SK-N-SH treated with all-trans-retinoic acid at 6 μM for 48 hours (cell line): ENCODE measurements around the gene PCP4L1.

ENCODE experiments used
- ARNTL ChIP-seq: fragments of 450-650 bp; formaldehyde crosslinking; IDR thresholded peaks from 2 replicates; pipeline ENCODE4 v1.5.0; 2020; ENCODE audit warnings: low read depth, mild to moderate bottlenecking, moderate library complexity, borderline replicate concordance
- ESRRG ChIP-seq: fragments of 250-450 bp; sonication (Bioruptor Pico); IDR thresholded peaks from 2 replicates; pipeline ENCODE4 v1.6.1; 2021; ENCODE audit warnings: mild to moderate bottlenecking
- GLIS3 ChIP-seq: fragments of 250-450 bp; sonication (Bioruptor Pico); IDR thresholded peaks from 2 replicates; pipeline ENCODE4 v1.5.0; 2020; ENCODE audit warnings: mild to moderate bottlenecking, moderate library complexity
- RARB ChIP-seq: fragments of 250-450 bp; sonication (Bioruptor Pico); IDR thresholded peaks from 2 replicates; pipeline ENCODE4 v1.8.0; 2021; ENCODE audit warnings: mild to moderate bottlenecking, moderate library complexity
- TCF4 ChIP-seq: fragments of 250-450 bp; sonication (Bioruptor Pico); IDR thresholded peaks from 2 replicates; pipeline ENCODE4 v1.8.0; 2021; ENCODE audit warnings: mild to moderate bottlenecking, moderate library complexity, borderline replicate concordance
- ZC3H10 ChIP-seq: fragments of 250-450 bp; sonication (Bioruptor Pico); IDR thresholded peaks from 2 replicates; pipeline ENCODE4 v1.5.1; 2021; ENCODE audit warnings: mild to moderate bottlenecking, moderate library complexity
- ZFP3 ChIP-seq: fragments of 250-450 bp; sonication (Bioruptor Pico); IDR thresholded peaks from 2 replicates; pipeline ENCODE4 v1.5.0; 2020; ENCODE audit warnings: mild to moderate bottlenecking, moderate library complexity
- ZFP30 ChIP-seq: fragments of 450-650 bp; formaldehyde crosslinking; IDR thresholded peaks from 2 replicates; pipeline ENCODE4 v1.5.0; 2022; ENCODE audit warnings: mild to moderate bottlenecking, moderate library complexity
- TF ChIP-seq, protein P1 (sequence below): fragments of 250-450 bp; sonication (Bioruptor Pico); IDR thresholded peaks from 2 replicates; pipeline ENCODE4 v1.8.0; 2021; ENCODE audit warnings: low read depth, mild to moderate bottlenecking, moderate library complexity, borderline replicate concordance
- TF ChIP-seq, protein P2 (sequence below): fragments of 250-450 bp; sonication (Bioruptor Pico); IDR thresholded peaks from 2 replicates; pipeline ENCODE4 v1.8.0; 2020; ENCODE audit warnings: mild to moderate bottlenecking, moderate library complexity, borderline replicate concordance
- TF ChIP-seq, protein P3 (sequence below): fragments of 250-450 bp; sonication (Bioruptor Pico); IDR thresholded peaks from 2 replicates; pipeline ENCODE4 v1.5.1; 2020; ENCODE audit warnings: low read depth, mild to moderate bottlenecking, moderate library complexity
- TF ChIP-seq, protein P4 (sequence below): fragments of 250-450 bp; sonication (Bioruptor Pico); IDR thresholded peaks from 2 replicates; pipeline ENCODE4 v1.5.0; 2020; ENCODE audit warnings: mild to moderate bottlenecking, moderate library complexity

DNA sequence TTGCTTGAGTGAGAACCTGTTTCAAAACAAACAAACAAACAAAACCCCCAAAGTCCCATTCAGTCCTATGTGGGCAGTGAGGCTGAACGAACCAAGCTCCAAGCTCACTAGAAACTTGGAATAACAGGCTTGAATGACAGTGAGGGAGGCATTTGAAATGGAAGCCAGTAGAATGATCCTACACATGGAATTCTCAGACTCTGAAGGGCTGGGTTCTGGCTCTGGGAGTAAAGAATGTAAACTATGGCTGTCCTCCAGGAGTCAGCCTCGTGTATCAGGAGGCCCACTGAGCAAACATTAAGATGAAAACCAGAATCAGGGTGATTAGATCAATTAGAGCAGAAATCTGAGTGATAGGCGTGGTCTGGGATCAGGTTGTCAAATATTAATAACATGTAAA lies 14.9 kb downstream of the PCP4L1 start:
- TF ChIP-seq, protein P1, sequence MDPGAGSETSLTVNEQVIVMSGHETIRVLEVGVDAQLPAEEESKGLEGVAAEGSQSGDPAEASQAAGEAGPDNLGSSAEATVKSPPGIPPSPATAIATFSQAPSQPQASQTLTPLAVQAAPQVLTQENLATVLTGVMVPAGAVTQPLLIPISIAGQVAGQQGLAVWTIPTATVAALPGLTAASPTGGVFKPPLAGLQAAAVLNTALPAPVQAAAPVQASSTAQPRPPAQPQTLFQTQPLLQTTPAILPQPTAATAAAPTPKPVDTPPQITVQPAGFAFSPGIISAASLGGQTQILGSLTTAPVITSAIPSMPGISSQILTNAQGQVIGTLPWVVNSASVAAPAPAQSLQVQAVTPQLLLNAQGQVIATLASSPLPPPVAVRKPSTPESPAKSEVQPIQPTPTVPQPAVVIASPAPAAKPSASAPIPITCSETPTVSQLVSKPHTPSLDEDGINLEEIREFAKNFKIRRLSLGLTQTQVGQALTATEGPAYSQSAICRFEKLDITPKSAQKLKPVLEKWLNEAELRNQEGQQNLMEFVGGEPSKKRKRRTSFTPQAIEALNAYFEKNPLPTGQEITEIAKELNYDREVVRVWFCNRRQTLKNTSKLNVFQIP (CRISPR knock-in tag) = no peak
- TF ChIP-seq, protein P2, sequence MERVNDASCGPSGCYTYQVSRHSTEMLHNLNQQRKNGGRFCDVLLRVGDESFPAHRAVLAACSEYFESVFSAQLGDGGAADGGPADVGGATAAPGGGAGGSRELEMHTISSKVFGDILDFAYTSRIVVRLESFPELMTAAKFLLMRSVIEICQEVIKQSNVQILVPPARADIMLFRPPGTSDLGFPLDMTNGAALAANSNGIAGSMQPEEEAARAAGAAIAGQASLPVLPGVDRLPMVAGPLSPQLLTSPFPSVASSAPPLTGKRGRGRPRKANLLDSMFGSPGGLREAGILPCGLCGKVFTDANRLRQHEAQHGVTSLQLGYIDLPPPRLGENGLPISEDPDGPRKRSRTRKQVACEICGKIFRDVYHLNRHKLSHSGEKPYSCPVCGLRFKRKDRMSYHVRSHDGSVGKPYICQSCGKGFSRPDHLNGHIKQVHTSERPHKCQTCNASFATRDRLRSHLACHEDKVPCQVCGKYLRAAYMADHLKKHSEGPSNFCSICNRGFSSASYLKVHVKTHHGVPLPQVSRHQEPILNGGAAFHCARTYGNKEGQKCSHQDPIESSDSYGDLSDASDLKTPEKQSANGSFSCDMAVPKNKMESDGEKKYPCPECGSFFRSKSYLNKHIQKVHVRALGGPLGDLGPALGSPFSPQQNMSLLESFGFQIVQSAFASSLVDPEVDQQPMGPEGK (CRISPR knock-in tag) = no peak
- TF ChIP-seq, protein P3, sequence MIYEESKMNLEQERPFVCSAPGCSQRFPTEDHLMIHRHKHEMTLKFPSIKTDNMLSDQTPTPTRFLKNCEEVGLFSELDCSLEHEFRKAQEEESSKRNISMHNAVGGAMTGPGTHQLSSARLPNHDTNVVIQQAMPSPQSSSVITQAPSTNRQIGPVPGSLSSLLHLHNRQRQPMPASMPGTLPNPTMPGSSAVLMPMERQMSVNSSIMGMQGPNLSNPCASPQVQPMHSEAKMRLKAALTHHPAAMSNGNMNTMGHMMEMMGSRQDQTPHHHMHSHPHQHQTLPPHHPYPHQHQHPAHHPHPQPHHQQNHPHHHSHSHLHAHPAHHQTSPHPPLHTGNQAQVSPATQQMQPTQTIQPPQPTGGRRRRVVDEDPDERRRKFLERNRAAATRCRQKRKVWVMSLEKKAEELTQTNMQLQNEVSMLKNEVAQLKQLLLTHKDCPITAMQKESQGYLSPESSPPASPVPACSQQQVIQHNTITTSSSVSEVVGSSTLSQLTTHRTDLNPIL (CRISPR knock-in tag) = no peak
- TF ChIP-seq RARB (CRISPR knock-in tag) = no peak
- no peak for TF ChIP-seq TCF4 (CRISPR knock-in tag)
- TF ChIP-seq GLIS3 = no peak
- TF ChIP-seq, protein P4, sequence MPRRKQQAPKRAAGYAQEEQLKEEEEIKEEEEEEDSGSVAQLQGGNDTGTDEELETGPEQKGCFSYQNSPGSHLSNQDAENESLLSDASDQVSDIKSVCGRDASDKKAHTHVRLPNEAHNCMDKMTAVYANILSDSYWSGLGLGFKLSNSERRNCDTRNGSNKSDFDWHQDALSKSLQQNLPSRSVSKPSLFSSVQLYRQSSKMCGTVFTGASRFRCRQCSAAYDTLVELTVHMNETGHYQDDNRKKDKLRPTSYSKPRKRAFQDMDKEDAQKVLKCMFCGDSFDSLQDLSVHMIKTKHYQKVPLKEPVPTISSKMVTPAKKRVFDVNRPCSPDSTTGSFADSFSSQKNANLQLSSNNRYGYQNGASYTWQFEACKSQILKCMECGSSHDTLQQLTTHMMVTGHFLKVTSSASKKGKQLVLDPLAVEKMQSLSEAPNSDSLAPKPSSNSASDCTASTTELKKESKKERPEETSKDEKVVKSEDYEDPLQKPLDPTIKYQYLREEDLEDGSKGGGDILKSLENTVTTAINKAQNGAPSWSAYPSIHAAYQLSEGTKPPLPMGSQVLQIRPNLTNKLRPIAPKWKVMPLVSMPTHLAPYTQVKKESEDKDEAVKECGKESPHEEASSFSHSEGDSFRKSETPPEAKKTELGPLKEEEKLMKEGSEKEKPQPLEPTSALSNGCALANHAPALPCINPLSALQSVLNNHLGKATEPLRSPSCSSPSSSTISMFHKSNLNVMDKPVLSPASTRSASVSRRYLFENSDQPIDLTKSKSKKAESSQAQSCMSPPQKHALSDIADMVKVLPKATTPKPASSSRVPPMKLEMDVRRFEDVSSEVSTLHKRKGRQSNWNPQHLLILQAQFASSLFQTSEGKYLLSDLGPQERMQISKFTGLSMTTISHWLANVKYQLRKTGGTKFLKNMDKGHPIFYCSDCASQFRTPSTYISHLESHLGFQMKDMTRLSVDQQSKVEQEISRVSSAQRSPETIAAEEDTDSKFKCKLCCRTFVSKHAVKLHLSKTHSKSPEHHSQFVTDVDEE (CRISPR knock-in tag) = no peak
- no peak for TF ChIP-seq ZFP30 (CRISPR knock-in tag)
- no peak for TF ChIP-seq ESRRG (CRISPR knock-in tag)
- no peak for TF ChIP-seq ZC3H10
- TF ChIP-seq ZFP3 (CRISPR knock-in tag) = no peak
- TF ChIP-seq ARNTL (CRISPR knock-in tag) = no peak
